ENCODE data around the gene FAM110A. TPM values are rescaled to one million over a fixed set of nuclear protein-coding genes. Genes with fewer than 3 reads are reported as not detected.
"Not testable (repeated sequence)": the region's sequence is repeated elsewhere in the genome, so short reads cannot be mapped to it uniquely, and the experiment has no call there.

FAM110A gene
- total RNA-seq, 1 donor from 2014 or later = 2.9 TPM

GRCh38 chr20:877814-878213 lies 44.3 kb downstream of the FAM110A start:
- no peak for DNase-seq

- peak; percentile 56 for DNase-seq
Observed at GRCh38 chr20:878511-879307, 45.2 kb downstream of the FAM110A start.

GRCh38 chr20:879626-880025 lies 46.1 kb downstream of the FAM110A start:
- no peak for DNase-seq

GRCh38 chr20:881051-881782 lies 47.7 kb downstream of the FAM110A start:
- peak; percentile 40 for DNase-seq

- no peak for DNase-seq
Observed at GRCh38 chr20:881783-882144, 48.2 kb downstream of the FAM110A start.

- peak; percentile 23 for DNase-seq
Observed at GRCh38 chr20:884983-885952, 51.8 kb downstream of the FAM110A start.

- no peak for DNase-seq
Observed at GRCh38 chr20:887137-887536, 53.6 kb downstream of the FAM110A start.

GRCh38 chr20:888057-888456 lies 54.5 kb downstream of the FAM110A start:
- no peak for DNase-seq

- DNase-seq = no peak
Observed at GRCh38 chr20:889106-889505, 55.6 kb downstream of the FAM110A start.

- no peak for DNase-seq
Observed at GRCh38 chr20:889932-890463, 56.5 kb downstream of the FAM110A start.

- DNase-seq = no peak
Observed at GRCh38 chr20:890666-891057, 57.1 kb downstream of the FAM110A start.

GRCh38 chr20:891058-891705 lies 57.7 kb downstream of the FAM110A start:
- DNase-seq = no peak

- no peak for DNase-seq
Observed at GRCh38 chr20:891706-892080, 58.2 kb downstream of the FAM110A start.

- DNase-seq = not testable (repeated sequence)
Observed at GRCh38 chr20:892371-892770, 58.9 kb downstream of the FAM110A start.

Other genes with a start within 250 kb of the FAM110A start
- gene TCF15, start 223.4 kb upstream of the FAM110A start, total RNA-seq = 2.0 and 2.7 TPM in 2 replicates
- gene SRXN1, start 180.5 kb upstream of the FAM110A start, total RNA-seq = 30.3 and 38.6 TPM in 2 replicates
- gene SCRT2, start 157.9 kb upstream of the FAM110A start, total RNA-seq = not detected in 2 replicates
- gene SLC52A3, start 65.2 kb upstream of the FAM110A start, total RNA-seq = 0.23 TPM in 1 of 2 replicates, not detected in the other
- gene ANGPT4, start 82.6 kb downstream of the FAM110A start, total RNA-seq = not detected in 2 replicates
- not detected in 2 replicates for gene RSPO4, start 168.6 kb downstream of the FAM110A start, total RNA-seq

Data from dermis blood vessel endothelial cell (primary cell).